ENCODE results near the gene PNRC2. TPM values are rescaled to one million over a fixed set of nuclear protein-coding genes. Genes with fewer than 3 reads are reported as not detected.

PNRC2 gene
- total RNA-seq, 1 donor from 2014 or later: 113 TPM

- H3K27me3 Mint-ChIP-seq (ENCODE audit: unreplicated experiment): no peaks in the 10 kb centered on the region
- no peak for TF ChIP-seq CTCF (IDR thresholded peaks at IDR 0.05; ENCODE audit: unreplicated experiment)
- H3K4me3 Mint-ChIP-seq (ENCODE audit: unreplicated experiment): no peak overlapping the region
- DNase-seq (ENCODE audit: low spot score): no peak
- H3K4me1 Mint-ChIP-seq (ENCODE audit: unreplicated experiment): no peaks in the 10 kb centered on the region
- no peaks in the 10 kb centered on the region for H3K36me3 Mint-ChIP-seq (ENCODE audit: low read depth, unreplicated experiment)
- no peak overlapping the region for H3K27ac Mint-ChIP-seq (ENCODE audit: unreplicated experiment)
- H3K9me3 Mint-ChIP-seq (ENCODE audit: unreplicated experiment): no peaks in the 10 kb centered on the region
Measured at GRCh38 chr1:23922321-23922943, 37.2 kb upstream of the PNRC2 start.

DNA sequence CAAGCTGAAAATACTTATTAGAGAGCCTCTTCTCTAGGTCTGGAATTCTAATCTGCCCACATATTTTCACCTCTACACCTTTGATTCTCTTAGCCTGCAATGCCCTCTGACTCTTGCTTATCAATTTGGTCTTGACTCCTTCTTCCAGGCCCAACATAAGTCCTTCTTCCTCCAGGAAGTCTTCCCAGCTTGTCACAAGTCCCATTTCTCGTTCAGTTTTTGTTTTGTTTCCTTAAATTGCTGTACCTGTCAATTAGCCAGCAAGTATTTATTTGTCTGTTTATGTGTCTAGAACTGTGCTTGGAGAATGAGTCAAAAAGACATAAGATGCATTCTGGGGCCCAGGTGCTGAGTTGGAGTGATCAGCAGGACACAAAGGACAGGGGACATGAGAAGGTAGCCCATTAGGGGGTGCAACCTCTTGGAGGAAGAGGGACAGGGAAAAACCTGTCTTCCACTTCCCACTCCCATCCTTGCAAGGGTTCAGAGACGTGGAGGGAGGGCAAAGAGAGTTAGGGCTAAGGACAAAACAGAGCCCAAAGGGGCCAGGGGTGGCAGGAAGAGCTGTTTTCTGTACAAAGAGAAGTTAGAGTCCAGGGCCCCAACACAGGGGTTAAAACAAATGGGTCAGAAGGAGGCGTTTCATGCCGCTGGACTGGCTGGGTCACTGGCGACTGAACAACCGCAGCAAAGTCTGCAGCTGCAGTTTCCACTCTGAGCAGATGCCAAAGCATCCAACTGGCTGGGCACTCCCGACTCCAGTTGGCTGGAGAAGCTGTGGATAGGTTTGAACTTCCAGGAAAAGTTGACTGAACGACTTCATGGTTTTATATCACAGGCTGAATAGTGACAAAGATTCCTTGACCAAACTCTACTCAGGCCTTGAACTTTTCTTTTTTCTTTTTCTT lies 35.8 kb upstream of the PNRC2 start:
- H3K9me3 Mint-ChIP-seq (ENCODE audit: unreplicated experiment): no peaks in the 10 kb centered on the region
- TF ChIP-seq CTCF (IDR thresholded peaks at IDR 0.05; ENCODE audit: unreplicated experiment): no peak
- H3K27ac Mint-ChIP-seq (ENCODE audit: unreplicated experiment): no peak overlapping the region
- H3K36me3 Mint-ChIP-seq (ENCODE audit: low read depth, unreplicated experiment): no peaks in the 10 kb centered on the region
- peaks cover under 1% of the 10 kb centered on the region for H3K4me1 Mint-ChIP-seq (ENCODE audit: unreplicated experiment)
- no peak for DNase-seq (ENCODE audit: low spot score)
- H3K27me3 Mint-ChIP-seq (ENCODE audit: unreplicated experiment): no peaks in the 10 kb centered on the region
- no peak overlapping the region for H3K4me3 Mint-ChIP-seq (ENCODE audit: unreplicated experiment)

DNA sequence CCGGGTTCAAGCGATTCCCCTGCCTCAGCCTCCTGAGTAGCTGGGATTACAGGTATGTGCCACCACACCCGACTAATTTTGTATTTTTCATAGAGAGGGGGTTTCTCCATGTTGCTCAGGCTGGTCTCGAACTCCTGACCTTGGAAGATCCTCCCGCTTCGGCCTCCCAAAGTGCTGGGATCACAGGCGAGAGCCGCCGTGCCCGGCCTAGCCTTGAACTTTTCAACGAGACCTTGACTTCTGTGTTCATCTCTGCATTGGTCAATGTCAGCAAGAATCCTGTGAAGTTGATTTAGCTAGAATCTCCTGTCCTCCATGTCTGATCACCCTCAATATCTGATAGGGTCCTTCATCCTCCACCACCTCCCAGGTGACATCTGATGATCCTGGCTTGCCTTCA lies 35.0 kb upstream of the PNRC2 start:
- Mint-ChIP-seq H3K27me3 (ENCODE audit: unreplicated experiment) (no peaks in the 10 kb centered on the region), H3K27ac (ENCODE audit: unreplicated experiment) (no peak overlapping the region), H3K9me3 (ENCODE audit: unreplicated experiment) (no peaks in the 10 kb centered on the region), H3K4me1 (ENCODE audit: unreplicated experiment) (peaks cover 3% of the 10 kb centered on the region), H3K4me3 (ENCODE audit: unreplicated experiment) (no peak overlapping the region), H3K36me3 (ENCODE audit: low read depth, unreplicated experiment) (no peaks in the 10 kb centered on the region)
- DNase-seq (ENCODE audit: low spot score): no peak
- no peak for TF ChIP-seq CTCF (IDR thresholded peaks at IDR 0.05; ENCODE audit: unreplicated experiment)

DNA sequence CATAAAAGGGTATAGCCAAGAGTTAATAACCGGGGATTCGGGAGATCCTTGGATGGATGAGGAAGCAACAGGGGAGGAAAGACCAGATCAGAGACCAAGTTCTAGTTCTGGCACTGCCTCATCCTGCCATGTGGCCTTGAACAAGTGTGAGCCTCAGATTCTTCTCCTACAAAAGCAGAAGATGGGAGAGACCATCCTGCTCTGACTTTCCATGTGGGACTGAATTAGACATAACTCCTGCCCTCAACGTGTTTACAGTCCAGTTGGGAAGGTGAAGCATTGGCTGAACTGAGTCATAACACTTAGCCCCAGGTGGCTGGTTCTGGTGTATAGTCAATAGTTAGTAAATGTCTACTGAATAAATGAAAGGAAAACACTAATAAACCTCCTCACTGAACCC lies 34.3 kb upstream of the PNRC2 start:
- TF ChIP-seq CTCF (IDR thresholded peaks at IDR 0.05; ENCODE audit: unreplicated experiment): no peak
- H3K27ac Mint-ChIP-seq (ENCODE audit: unreplicated experiment): no peak overlapping the region
- DNase-seq (ENCODE audit: low spot score): no peak

GRCh38 chr1:23927097-23927496 lies 32.5 kb upstream of the PNRC2 start:
- H3K36me3 Mint-ChIP-seq (ENCODE audit: low read depth, unreplicated experiment): no peaks in the 10 kb centered on the region
- H3K9me3 Mint-ChIP-seq (ENCODE audit: unreplicated experiment): no peaks in the 10 kb centered on the region
- H3K4me3 Mint-ChIP-seq (ENCODE audit: unreplicated experiment): no peak overlapping the region
- no peak overlapping the region for H3K27ac Mint-ChIP-seq (ENCODE audit: unreplicated experiment)
- no peak for TF ChIP-seq CTCF (IDR thresholded peaks at IDR 0.05; ENCODE audit: unreplicated experiment)
- no peak for DNase-seq (ENCODE audit: low spot score)
- peaks cover 3% of the 10 kb centered on the region for H3K4me1 Mint-ChIP-seq (ENCODE audit: unreplicated experiment)
- no peaks in the 10 kb centered on the region for H3K27me3 Mint-ChIP-seq (ENCODE audit: unreplicated experiment)

More for the DNA sequence above, 34.3 kb upstream of the PNRC2 start:
- no peaks in the 10 kb centered on the region for H3K9me3 Mint-ChIP-seq (ENCODE audit: unreplicated experiment)
- peaks cover 3% of the 10 kb centered on the region for H3K4me1 Mint-ChIP-seq (ENCODE audit: unreplicated experiment)
- H3K27me3 Mint-ChIP-seq (ENCODE audit: unreplicated experiment): no peaks in the 10 kb centered on the region
- no peaks in the 10 kb centered on the region for H3K36me3 Mint-ChIP-seq (ENCODE audit: low read depth, unreplicated experiment)
- H3K4me3 Mint-ChIP-seq (ENCODE audit: unreplicated experiment): no peak overlapping the region

Measured in endothelial cell (in vitro differentiated cells).